Activated T-cell treated with anti-CD3 and anti-CD28 coated beads, Interleukin-2, amount 50 U/mL, for 24 hours (primary cell): ENCODE data around the gene ANKH.

Source experiments
- DNase-seq: peaks from one replicate; pipeline ENCODE4 v3.0.0-alpha.2; 2020
- H3K27ac Mint-ChIP-seq: 2 replicates; pipeline ENCODE4 v1.8.0; 2020; ENCODE audit warnings: mild to moderate bottlenecking, mixed read lengths
- H3K27me3 Mint-ChIP-seq: 2 replicates; pipeline ENCODE4 v1.8.0; 2020; ENCODE audit warnings: mixed read lengths
- H3K36me3 Mint-ChIP-seq: 2 replicates; pipeline ENCODE4 v1.8.0; 2020; ENCODE audit warnings: low read depth, mixed read lengths
- H3K4me1 Mint-ChIP-seq: 2 replicates; pipeline ENCODE4 v1.8.0; 2020; ENCODE audit warnings: low read depth, mixed read lengths
- H3K4me3 Mint-ChIP-seq: 2 replicates; pipeline ENCODE4 v1.8.0; 2020; ENCODE audit warnings: mild to moderate bottlenecking, moderate library complexity, mixed read lengths
- H3K9me3 Mint-ChIP-seq: 2 replicates; pipeline ENCODE4 v1.8.0; 2020; ENCODE audit warnings: mixed read lengths

ANKH gene

GRCh38 chr5:14873790-14874189, 2.2 kb upstream of the ANKH start:
- peaks cover 38% of the 10 kb centered on the region for H3K4me1 Mint-ChIP-seq
- peak overlapping the region; percentile 72 for H3K27ac Mint-ChIP-seq
- H3K9me3 Mint-ChIP-seq, result no peaks in the 10 kb centered on the region
- no peak for DNase-seq
- peaks cover 11% of the 10 kb centered on the region for H3K36me3 Mint-ChIP-seq
- no peaks in the 10 kb centered on the region for H3K27me3 Mint-ChIP-seq
- peak overlapping the region; percentile 31 for H3K4me3 Mint-ChIP-seq

- H3K27me3 Mint-ChIP-seq, result no peaks in the 10 kb centered on the region
These were observed 1.5 kb upstream of the ANKH start for GRCh38 chr5:14873093-14873492.

GRCh38 chr5:14872070-14872989, 752 bp upstream of the ANKH start:
- H3K36me3 Mint-ChIP-seq, result peaks cover 17% of the 10 kb centered on the region
- no peaks in the 10 kb centered on the region for H3K27me3 Mint-ChIP-seq
- peak overlapping the region; percentile 86 for H3K4me3 Mint-ChIP-seq
- peak; percentile 71 for DNase-seq
- H3K4me1 Mint-ChIP-seq, result peaks cover 40% of the 10 kb centered on the region
- H3K27ac Mint-ChIP-seq, result peak overlapping the region; percentile 92
- no peaks in the 10 kb centered on the region for H3K9me3 Mint-ChIP-seq

More at GRCh38 chr5:14873093-14873492, 1.5 kb upstream of the ANKH start:
- Mint-ChIP-seq H3K4me1 (peaks cover 41% of the 10 kb centered on the region), H3K4me3 (peak overlapping the region; percentile 86), H3K36me3 (peaks cover 13% of the 10 kb centered on the region), H3K9me3 (no peaks in the 10 kb centered on the region), H3K27ac (peak overlapping the region; percentile 92)
- no peak for DNase-seq

- Mint-ChIP-seq H3K36me3 (peaks cover 17% of the 10 kb centered on the region), H3K9me3 (no peaks in the 10 kb centered on the region), H3K27me3 (no peaks in the 10 kb centered on the region), H3K4me1 (peaks cover 49% of the 10 kb centered on the region), H3K4me3 (peak overlapping the region; percentile 89), H3K27ac (peak overlapping the region; percentile 86)
- peak; percentile 59 for DNase-seq
These were observed 1.0 kb downstream of the ANKH start for GRCh38 chr5:14870337-14871213.

GRCh38 chr5:14869668-14870164, 1.9 kb downstream of the ANKH start:
- Mint-ChIP-seq H3K4me1 (peaks cover 52% of the 10 kb centered on the region), H3K27me3 (no peaks in the 10 kb centered on the region), H3K4me3 (peak overlapping the region; percentile 89), H3K36me3 (peaks cover 17% of the 10 kb centered on the region), H3K27ac (peak overlapping the region; percentile 86), H3K9me3 (no peaks in the 10 kb centered on the region)
- DNase-seq, result peak; percentile 46

- Mint-ChIP-seq H3K9me3 (no peaks in the 10 kb centered on the region), H3K4me1 (peaks cover 51% of the 10 kb centered on the region), H3K4me3 (peak overlapping the region; percentile 89), H3K36me3 (peaks cover 17% of the 10 kb centered on the region), H3K27ac (peak overlapping the region; percentile 86), H3K27me3 (no peaks in the 10 kb centered on the region)
- no peak for DNase-seq
These were observed 2.3 kb downstream of the ANKH start for GRCh38 chr5:14869233-14869632.

GRCh38 chr5:14868771-14869170, 2.8 kb downstream of the ANKH start:
- DNase-seq, result no peak
- Mint-ChIP-seq H3K4me3 (peak overlapping the region; percentile 89), H3K4me1 (peaks cover 53% of the 10 kb centered on the region), H3K27ac (peak overlapping the region; percentile 86), H3K36me3 (peaks cover 17% of the 10 kb centered on the region), H3K27me3 (no peaks in the 10 kb centered on the region), H3K9me3 (no peaks in the 10 kb centered on the region)

GRCh38 chr5:14864181-14864812, 7.3 kb downstream of the ANKH start:
- peaks cover 59% of the 10 kb centered on the region for H3K4me1 Mint-ChIP-seq
- peaks cover 23% of the 10 kb centered on the region for H3K36me3 Mint-ChIP-seq
- H3K27me3 Mint-ChIP-seq, result no peaks in the 10 kb centered on the region
- no peak overlapping the region for H3K4me3 Mint-ChIP-seq
- DNase-seq, result no peak
- H3K27ac Mint-ChIP-seq, result no peak overlapping the region
- H3K9me3 Mint-ChIP-seq, result no peaks in the 10 kb centered on the region

GRCh38 chr5:14863105-14863504, 8.5 kb downstream of the ANKH start:
- no peak for DNase-seq
- H3K4me3 Mint-ChIP-seq, result no peak overlapping the region
- no peaks in the 10 kb centered on the region for H3K27me3 Mint-ChIP-seq
- no peaks in the 10 kb centered on the region for H3K9me3 Mint-ChIP-seq
- H3K4me1 Mint-ChIP-seq, result peaks cover 53% of the 10 kb centered on the region
- H3K36me3 Mint-ChIP-seq, result peaks cover 20% of the 10 kb centered on the region
- H3K27ac Mint-ChIP-seq, result no peak overlapping the region

GRCh38 chr5:14861123-14861765, 10.3 kb downstream of the ANKH start:
- peaks cover 17% of the 10 kb centered on the region for H3K36me3 Mint-ChIP-seq
- no peaks in the 10 kb centered on the region for H3K9me3 Mint-ChIP-seq
- no peak for DNase-seq
- H3K27ac Mint-ChIP-seq, result peak overlapping the region; percentile 55
- peaks cover 51% of the 10 kb centered on the region for H3K4me1 Mint-ChIP-seq
- no peak overlapping the region for H3K4me3 Mint-ChIP-seq
- no peaks in the 10 kb centered on the region for H3K27me3 Mint-ChIP-seq

- peaks cover 50% of the 10 kb centered on the region for H3K4me1 Mint-ChIP-seq
- H3K27ac Mint-ChIP-seq, result no peak overlapping the region
- peaks cover 17% of the 10 kb centered on the region for H3K36me3 Mint-ChIP-seq
- no peak for DNase-seq
- no peaks in the 10 kb centered on the region for H3K9me3 Mint-ChIP-seq
- no peak overlapping the region for H3K4me3 Mint-ChIP-seq
- no peaks in the 10 kb centered on the region for H3K27me3 Mint-ChIP-seq
These were observed 11.6 kb downstream of the ANKH start for GRCh38 chr5:14859980-14860379.

GRCh38 chr5:14859150-14859549, 12.4 kb downstream of the ANKH start:
- H3K4me1 Mint-ChIP-seq, result peaks cover 53% of the 10 kb centered on the region
- no peak overlapping the region for H3K27ac Mint-ChIP-seq
- H3K9me3 Mint-ChIP-seq, result no peaks in the 10 kb centered on the region
- H3K4me3 Mint-ChIP-seq, result no peak overlapping the region
- peaks cover 24% of the 10 kb centered on the region for H3K36me3 Mint-ChIP-seq
- H3K27me3 Mint-ChIP-seq, result no peaks in the 10 kb centered on the region
- DNase-seq, result no peak

- H3K27me3 Mint-ChIP-seq, result no peaks in the 10 kb centered on the region
- H3K9me3 Mint-ChIP-seq, result no peaks in the 10 kb centered on the region
- H3K4me3 Mint-ChIP-seq, result no peak overlapping the region
- DNase-seq, result no peak
- H3K4me1 Mint-ChIP-seq, result peaks cover 39% of the 10 kb centered on the region
- H3K36me3 Mint-ChIP-seq, result peaks cover 23% of the 10 kb centered on the region
- no peak overlapping the region for H3K27ac Mint-ChIP-seq
These were observed 16.2 kb downstream of the ANKH start for GRCh38 chr5:14855366-14855765.

GRCh38 chr5:14854799-14855198, 16.8 kb downstream of the ANKH start:
- H3K4me1 Mint-ChIP-seq, result peaks cover 37% of the 10 kb centered on the region
- no peak for DNase-seq
- no peaks in the 10 kb centered on the region for H3K9me3 Mint-ChIP-seq
- no peak overlapping the region for H3K4me3 Mint-ChIP-seq
- H3K27ac Mint-ChIP-seq, result peak overlapping the region; percentile 28
- peaks cover 24% of the 10 kb centered on the region for H3K36me3 Mint-ChIP-seq
- no peaks in the 10 kb centered on the region for H3K27me3 Mint-ChIP-seq
